HEK293 (cell line): Measurements from ENCODE around the gene CD48.

Experiments
- REST ChIP-seq: fragments of 450-650 bp; formaldehyde crosslinking; IDR thresholded peaks from 2 replicates; pipeline ENCODE4 v1.5.1; 2016; ENCODE audit warnings: missing biosample characterization, missing genetic modification characterization
- ZNF518A ChIP-seq: fragments of 450-650 bp; formaldehyde crosslinking; conservative IDR thresholded peaks from 2 replicates; pipeline ENCODE4 v1.5.1; 2016; ENCODE audit warnings: low read depth, missing biosample characterization, missing genetic modification characterization
- ZNF660 ChIP-seq: fragments of 450-650 bp; IDR thresholded peaks from 2 replicates; pipeline ENCODE4 v1.5.1; 2018; ENCODE audit warnings: missing biosample characterization, mild to moderate bottlenecking, missing genetic modification characterization
- ZNF768 ChIP-seq: fragments of 450-650 bp; formaldehyde crosslinking; IDR thresholded peaks from 2 replicates; pipeline ENCODE4 v1.5.1; 2018; ENCODE audit warnings: missing biosample characterization, mild to moderate bottlenecking, missing genetic modification characterization

DNA sequence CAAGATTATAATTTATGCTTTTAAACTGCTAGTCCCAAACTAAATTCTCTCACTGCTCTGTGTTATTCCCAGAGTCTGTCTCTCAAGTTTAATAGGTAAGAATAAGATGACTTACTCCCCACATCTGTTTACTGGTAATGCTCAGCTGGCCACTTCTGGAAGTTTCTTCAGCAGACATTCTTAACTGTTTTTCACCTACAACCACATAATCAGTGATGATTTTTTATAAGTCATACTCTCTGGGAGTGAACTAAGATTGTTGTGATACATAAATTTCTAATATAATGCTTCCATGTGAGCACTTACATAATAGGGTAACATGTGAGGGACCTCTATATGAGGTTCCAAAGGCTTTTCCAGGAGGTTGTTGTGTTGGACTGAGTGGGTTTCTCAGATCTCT is 36.1 kb upstream of the CD48 start:
- TF ChIP-seq ZNF518A (no peak), REST (tag by site-specific recombination) (no peak), ZNF660 (no peak), ZNF768 (no peak)
